K562 (cell line): ENCODE results near the gene GAPDHS. TPM values are rescaled to one million over a fixed set of nuclear protein-coding genes. Genes with fewer than 3 reads are reported as not detected.

Experiments used
- CAMTA2 ChIP-seq: fragments of 250-450 bp; sonication (Bioruptor Pico); conservative IDR thresholded peaks from 2 replicates; pipeline ENCODE4 v1.5.1; 2022
- CHD1 ChIP-seq: fragments of 200-600 bp; sonication (generic); IDR thresholded peaks from one replicate; pipeline ENCODE4 v1.6.1; 2012; ENCODE audit warnings: mild to moderate bottlenecking, moderate library complexity, low read length, inconsistent platforms
- HLTF ChIP-seq: fragments of 450-650 bp; IDR thresholded peaks from 2 replicates; pipeline ENCODE4 v1.6.1; 2016
- MCM3 ChIP-seq: fragments of 450-650 bp; IDR thresholded peaks from 2 replicates; pipeline ENCODE4 v1.6.1; 2016
- PBX2 ChIP-seq, 2 experiments: IDR thresholded peaks in 1 of 2; conservative IDR thresholded peaks in 1 of 2; 2 replicates each; pipeline ENCODE4 v1.6.1; 2016; ENCODE audit warnings: low read depth in 2 of 2, mild to moderate bottlenecking in 1 of 2, missing compliant biosample characterization in 1 of 2, missing genetic modification characterization in 1 of 2, moderate library complexity in 1 of 2
- SIRT6 ChIP-seq: IDR thresholded peaks from one replicate; pipeline ENCODE4 v1.6.1; 2012; ENCODE audit warnings: low read depth, mild to moderate bottlenecking, control low read depth, inconsistent platforms, low read length, moderate library complexity
- SMAD1 ChIP-seq: fragments of 150-350 bp; IDR thresholded peaks from 2 replicates; pipeline ENCODE4 v1.6.1; 2014; ENCODE audit warnings: low read length, low read depth; ENCODE audit not compliant: partially characterized antibody
- SREBF1 ChIP-seq: fragments of 150-350 bp; IDR thresholded peaks from 2 replicates; pipeline ENCODE4 v1.6.1; 2014; ENCODE audit warnings: antibody characterized with exemption, low read depth, low read length, borderline replicate concordance
- VEZF1 ChIP-seq: fragments of 200-800 bp; sonication (Bioruptor generic); IDR thresholded peaks from 2 replicates; pipeline ENCODE4 v1.6.1; 2017; ENCODE audit warnings: missing genetic modification characterization, missing compliant biosample characterization
- ZNF407 ChIP-seq: fragments of 450-650 bp; IDR thresholded peaks from 2 replicates; pipeline ENCODE4 v1.6.1; 2016; ENCODE audit warnings: low read depth
- ZNF583 ChIP-seq: fragments of 250-450 bp; sonication (Bioruptor Pico); IDR thresholded peaks from 2 replicates; pipeline ENCODE4 v1.4.0; 2020
- ZNF655 ChIP-seq: fragments of 250-450 bp; sonication (Bioruptor Pico); IDR thresholded peaks from 2 replicates; pipeline ENCODE4 v1.5.0; 2021
- polyA plus RNA-seq, 8 experiments: library from polyadenylated mRNA; depleted of rRNA in 4 of 8; stranded (reverse) in 5 of 8; unstranded in 3 of 8; fragments of >200 nt; fragmentation: Nextera tagmentation in 2 of 8; fragmentation: Illumina TruSeq in 1 of 8; extraction: Ambion mirVana in 2 of 8; extraction: Trizol in 1 of 8; gene quantifications; 2 replicates each; pipeline versions ENCODE4 v1.2.1 to v1.2.3, GENCODE V29; 2011 to 2014; ENCODE audit warnings: inconsistent platforms in 1 of 8, missing spikeins in 1 of 8
- total RNA-seq, 7 experiments: library from RNA; depleted of rRNA in 6 of 7; stranded (reverse); fragments of >200 nt in 6 of 7; fragmentation: Illumina TruSeq in 2 of 7; extraction: Trizol in 2 of 7; gene quantifications; 2 replicates each; pipeline versions ENCODE4 v1.2.1 to v1.2.3, GENCODE V29; 2011 to 2021; ENCODE audit warnings: low replicate concordance in 1 of 7

Gene GAPDHS
- total and polyA plus RNA-seq, 9 of the 15 experiments (the other 6 are each of a cell fraction or from before 2014, with no cell fraction given) = 0.08 to 0.12 TPM; not detected in 7

GRCh38 chr19:35545001-35545854 lies 12.0 kb downstream of the GAPDHS start, which contains the start of gene TMEM147 (continued):
- TF ChIP-seq SREBF1 = peak; percentile 49; the same call in 1 of the 2 replicates
- TF ChIP-seq CAMTA2 (CRISPR knock-in tag) = no peak
- TF ChIP-seq ZNF583 (CRISPR knock-in tag) = 0 out of 2 replicates have a peak, but pooled peaks have one; percentile 15
- 0 out of 2 replicates have a peak, but pooled peaks have one; percentile 10 for TF ChIP-seq HLTF
- no peak for TF ChIP-seq PBX2 (CRISPR knock-in tag; IDR thresholded peaks at IDR 0.05; ENCODE audit: low read depth)
- TF ChIP-seq PBX2 (tag; conservative IDR thresholded peaks at IDR 0.05; ENCODE audit: low read depth) = no peak
- TF ChIP-seq MCM3 = no peak
- TF ChIP-seq SMAD1 = no peak
- TF ChIP-seq SIRT6 = no peak
- TF ChIP-seq ZNF655 (CRISPR knock-in tag) = no peak
- peak; percentile 91 for TF ChIP-seq VEZF1
- no peak for TF ChIP-seq CHD1
- no peak for TF ChIP-seq ZNF407
